ENCODE data around the gene SLC12A7.

The SLC12A7 gene

DNA sequence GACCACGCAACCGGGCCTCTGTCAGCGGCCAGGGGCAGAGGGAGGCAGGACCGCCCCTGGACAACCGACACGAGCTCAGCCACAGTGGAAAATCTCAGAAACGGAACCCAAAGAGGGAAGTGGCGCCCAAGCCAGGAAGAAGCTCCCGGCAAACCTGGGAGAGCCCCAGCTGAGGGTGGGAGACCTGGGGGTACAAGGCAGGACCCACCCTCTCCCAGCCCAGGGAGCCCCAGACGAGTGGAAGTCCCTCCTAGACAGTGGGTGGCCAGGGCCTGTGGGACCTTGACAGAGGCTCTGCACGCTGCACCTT lies 3.0 kb downstream of the SLC12A7 start:
- no peak for DNase-seq (ENCODE audit: low read depth)
- TF ChIP-seq, protein P1, sequence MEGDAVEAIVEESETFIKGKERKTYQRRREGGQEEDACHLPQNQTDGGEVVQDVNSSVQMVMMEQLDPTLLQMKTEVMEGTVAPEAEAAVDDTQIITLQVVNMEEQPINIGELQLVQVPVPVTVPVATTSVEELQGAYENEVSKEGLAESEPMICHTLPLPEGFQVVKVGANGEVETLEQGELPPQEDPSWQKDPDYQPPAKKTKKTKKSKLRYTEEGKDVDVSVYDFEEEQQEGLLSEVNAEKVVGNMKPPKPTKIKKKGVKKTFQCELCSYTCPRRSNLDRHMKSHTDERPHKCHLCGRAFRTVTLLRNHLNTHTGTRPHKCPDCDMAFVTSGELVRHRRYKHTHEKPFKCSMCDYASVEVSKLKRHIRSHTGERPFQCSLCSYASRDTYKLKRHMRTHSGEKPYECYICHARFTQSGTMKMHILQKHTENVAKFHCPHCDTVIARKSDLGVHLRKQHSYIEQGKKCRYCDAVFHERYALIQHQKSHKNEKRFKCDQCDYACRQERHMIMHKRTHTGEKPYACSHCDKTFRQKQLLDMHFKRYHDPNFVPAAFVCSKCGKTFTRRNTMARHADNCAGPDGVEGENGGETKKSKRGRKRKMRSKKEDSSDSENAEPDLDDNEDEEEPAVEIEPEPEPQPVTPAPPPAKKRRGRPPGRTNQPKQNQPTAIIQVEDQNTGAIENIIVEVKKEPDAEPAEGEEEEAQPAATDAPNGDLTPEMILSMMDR (conservative IDR thresholded peaks at IDR 0.05; ENCODE audit: low read depth, low read length): no peak
- H3K4me3 ChIP-seq (ENCODE audit: low read depth, low read length): no peak overlapping the region

DNA sequence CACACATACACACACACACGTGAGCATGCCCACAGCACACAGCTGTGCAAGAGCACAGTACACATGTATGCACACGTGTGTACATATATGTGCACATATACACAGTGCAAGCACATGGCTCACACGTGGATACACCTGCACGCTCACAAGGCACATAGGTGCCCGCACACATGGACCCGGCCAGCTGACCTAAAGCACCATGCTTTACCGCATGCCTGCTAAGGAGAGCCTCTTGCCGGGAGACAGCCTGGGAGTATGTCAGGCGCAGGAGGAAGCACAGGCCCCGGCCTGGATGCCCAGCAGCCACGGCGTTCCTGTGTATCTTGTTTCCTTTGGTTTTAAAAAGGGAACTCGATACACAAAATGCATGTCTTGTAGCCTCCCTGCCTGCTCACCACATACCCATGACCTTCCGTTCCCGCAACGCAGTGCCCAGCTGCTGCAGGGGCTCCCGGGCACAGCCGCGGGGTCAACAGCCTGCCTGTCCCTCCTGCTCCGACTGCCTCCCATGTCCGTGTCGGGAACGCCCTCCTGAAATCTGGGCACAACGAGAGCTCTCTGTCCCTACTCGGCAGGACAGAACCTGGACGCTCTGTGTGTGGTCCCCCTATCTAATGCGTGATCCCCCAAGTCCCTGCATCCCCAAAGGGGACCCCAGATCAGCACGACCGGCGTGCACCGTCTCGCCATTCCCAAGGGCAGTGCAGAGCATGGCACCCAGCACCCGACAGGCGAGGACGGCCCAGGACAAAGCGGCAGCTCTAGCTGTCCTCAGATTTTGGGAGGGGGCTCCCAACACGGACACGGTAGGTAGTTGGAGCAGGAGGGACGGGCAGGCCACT lies 3.6 kb downstream of the SLC12A7 start:
- H3K4me3 ChIP-seq (ENCODE audit: low read depth, low read length): no peak overlapping the region
- TF ChIP-seq, protein P1 (conservative IDR thresholded peaks at IDR 0.05; ENCODE audit: low read depth, low read length): no peak

DNA sequence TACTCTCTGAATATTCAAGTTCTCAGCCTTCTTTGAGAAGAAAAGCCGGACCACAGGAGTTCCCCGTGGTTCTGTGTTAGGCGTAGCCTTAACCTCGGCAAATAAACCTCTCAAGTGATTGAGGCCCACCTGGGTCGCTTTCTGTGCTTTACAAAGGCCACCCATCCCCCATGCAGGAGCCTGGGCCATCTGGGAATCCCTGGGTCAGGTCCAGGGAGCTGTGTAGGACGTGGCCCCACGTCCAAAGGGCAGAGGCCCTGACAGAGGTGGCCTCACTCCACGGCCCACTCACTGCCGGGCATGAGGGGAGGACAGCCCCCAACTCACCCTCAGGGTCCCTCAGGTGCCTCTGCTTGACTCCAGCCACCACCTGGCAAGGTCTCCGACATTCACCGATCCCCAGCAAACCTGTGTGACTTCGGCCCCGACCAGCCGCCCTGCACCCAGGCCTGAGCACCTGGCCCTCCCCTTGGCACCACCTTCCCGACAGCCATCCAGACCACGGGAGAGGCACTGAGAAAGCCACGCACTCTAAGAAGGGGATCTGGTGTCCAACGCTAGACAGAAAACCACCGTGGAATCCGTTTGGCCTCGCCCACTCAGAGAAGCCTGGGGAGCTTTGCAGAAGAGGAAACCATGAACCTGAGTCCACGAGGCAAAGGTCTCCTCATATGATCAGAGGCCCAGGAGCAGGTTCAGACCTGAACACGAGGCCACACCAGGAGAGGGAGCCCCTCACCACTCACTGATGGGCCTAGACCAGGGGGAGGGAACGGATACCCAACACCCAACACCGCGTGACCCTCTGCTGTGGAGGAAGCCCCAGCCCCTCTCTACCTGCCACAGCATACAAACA lies 4.5 kb downstream of the SLC12A7 start:
- H3K4me3 ChIP-seq (ENCODE audit: low read depth, low read length): no peak overlapping the region
- TF ChIP-seq, protein P1 (conservative IDR thresholded peaks at IDR 0.05; ENCODE audit: low read depth, low read length): no peak
- no peak for DNase-seq (ENCODE audit: low read depth)

More for the DNA sequence above, 3.6 kb downstream of the SLC12A7 start:
- DNase-seq (ENCODE audit: low read depth): no peak

DNA sequence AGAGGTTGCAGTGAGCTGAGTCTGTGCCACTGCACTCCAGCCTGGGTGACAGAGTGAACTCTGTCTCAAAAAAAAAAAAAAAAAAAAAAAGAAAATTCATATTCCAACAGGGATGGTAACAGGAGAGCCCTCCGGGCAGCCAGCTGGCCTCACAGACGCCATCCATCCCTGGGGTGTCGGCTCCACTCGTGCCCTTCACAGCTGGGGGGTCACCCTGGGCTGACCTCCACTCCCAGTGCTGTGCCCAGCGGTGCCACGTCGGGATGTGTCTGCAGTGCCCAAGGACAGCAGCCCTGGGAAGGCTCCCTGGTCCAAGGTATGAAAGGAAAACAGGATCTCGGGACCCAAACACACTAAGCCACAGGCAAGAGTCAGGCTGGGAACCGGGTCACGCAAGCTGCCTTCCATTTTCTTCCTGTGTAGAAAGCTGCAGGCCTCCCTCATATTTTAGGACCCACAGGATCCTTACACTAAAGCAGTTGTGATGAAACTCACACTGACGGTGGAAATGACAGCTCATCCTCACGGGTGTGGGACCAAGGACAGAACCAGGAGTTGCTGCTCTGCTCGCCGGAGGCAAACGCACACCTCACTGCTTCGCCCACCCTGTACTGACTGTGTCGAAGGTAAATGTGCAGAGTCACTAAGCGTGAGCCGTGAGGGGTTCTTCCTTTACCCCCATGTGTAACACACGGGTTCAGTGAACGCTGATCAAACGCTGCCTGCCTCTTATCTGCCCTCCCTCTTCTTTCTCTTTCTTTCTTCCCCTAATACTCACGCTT lies 5.3 kb downstream of the SLC12A7 start:
- no peak for DNase-seq (ENCODE audit: low read depth)
- no peak overlapping the region for H3K4me3 ChIP-seq (ENCODE audit: low read depth, low read length)
- TF ChIP-seq, protein P1 (conservative IDR thresholded peaks at IDR 0.05; ENCODE audit: low read depth, low read length): no peak

DNA sequence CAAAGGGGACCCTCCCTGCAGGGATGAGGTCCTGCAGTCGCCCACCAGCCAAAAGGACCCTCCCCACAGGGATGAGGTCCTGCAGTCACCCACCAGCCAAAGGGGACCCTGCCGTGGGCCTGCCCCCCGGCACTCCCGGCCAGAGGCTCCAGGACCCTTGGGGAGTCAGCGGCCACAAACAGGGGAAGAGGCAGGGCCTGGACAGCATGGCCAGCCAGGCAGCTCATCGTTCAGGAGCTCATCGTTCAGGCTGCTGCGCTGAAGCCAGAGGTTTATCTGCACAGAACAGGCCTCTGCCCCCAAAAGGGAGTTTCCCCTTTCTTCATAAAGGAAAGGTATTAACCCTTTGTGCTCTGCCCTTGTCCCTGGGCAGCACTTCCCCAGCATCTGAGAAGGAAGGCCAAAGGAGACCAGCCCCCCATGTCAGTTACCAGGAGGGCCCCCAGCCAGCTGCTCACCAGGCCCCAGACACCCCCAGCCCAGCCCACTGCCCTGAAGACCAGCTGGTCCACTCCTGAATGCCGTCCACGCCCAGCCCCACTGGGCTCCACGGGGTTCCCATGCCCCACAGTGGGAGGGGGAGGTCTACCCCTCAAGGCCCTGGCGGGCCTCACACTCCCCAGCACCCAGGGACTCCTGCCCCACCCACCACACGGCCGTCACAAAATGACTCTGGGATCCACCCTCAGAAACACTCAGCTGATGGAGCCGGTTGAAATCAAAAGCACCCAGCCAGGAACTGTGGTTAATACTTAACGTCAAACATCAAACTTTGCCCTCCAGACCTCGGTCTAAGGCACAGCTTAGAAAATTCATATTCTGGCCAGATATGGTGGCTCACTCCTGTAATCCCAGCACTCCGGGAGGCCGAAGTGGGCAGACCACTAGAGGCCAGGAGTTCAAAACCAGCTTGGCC lies 6.3 kb downstream of the SLC12A7 start:
- no peak overlapping the region for H3K4me3 ChIP-seq (ENCODE audit: low read depth, low read length)
- no peak for DNase-seq (ENCODE audit: low read depth)
- TF ChIP-seq, protein P1 (conservative IDR thresholded peaks at IDR 0.05; ENCODE audit: low read depth, low read length): no peak
